HG02884 (cell line): ENCODE data around the gene ECM1.

ENCODE experiments used
- ATAC-seq: cut with Tn5 transposase; IDR thresholded peaks from one replicate; pipeline ENCODE4 v1.9.1; 2021; ENCODE audit warnings: mild to moderate bottlenecking, moderate library complexity; ENCODE audit not compliant: unreplicated experiment

Gene ECM1

DNA sequence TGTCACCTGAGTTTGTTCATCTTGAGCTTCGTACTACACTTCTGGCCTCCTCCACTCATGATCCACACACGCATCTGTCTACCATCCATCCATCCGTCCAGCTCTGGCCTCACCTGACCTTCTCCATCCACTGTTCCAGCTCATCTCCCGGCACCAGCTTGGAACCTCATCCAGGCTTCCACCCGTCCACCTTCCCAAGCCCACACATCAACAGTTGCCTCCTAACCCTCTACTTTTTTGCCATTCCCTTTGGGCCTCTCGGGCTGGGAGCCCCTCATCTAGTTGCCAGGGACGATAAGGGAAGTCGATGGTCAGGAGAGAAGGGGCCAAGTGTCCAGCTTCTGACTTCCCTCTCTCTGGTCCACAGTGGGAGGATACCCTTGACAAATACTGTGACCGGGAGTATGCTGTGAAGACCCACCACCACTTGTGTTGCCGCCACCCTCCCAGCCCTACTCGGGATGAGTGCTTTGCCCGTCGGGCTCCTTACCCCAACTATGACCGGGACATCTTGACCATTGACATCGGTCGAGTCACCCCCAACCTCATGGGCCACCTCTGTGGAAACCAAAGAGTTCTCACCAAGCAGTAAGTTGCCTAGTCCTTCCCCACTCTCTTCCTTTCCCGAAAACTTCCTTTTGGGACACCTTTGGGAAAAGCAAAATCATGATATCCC is 4.2 kb downstream of the ECM1 start:
- ATAC-seq, result no peak

DNA sequence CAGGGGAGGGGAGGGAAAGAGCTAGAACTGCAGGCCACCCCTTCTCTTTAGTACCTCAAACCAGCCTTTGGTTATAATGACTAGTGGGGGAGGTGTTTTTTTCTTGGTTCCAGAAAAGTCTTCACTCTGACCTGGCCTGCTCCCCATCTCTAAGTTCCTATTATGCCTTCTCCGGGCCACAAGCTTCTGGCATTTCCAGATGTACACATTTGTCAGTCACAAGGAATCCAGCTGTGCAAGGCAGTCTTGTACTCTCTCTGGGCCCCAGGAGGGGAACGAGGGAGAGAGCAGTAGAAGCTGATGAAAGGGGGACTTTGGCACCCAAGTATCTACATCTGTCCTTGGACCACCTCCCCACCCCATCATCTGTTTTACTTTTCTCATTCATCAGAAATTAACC is 4.9 kb downstream of the ECM1 start:
- ATAC-seq, result no peak

DNA sequence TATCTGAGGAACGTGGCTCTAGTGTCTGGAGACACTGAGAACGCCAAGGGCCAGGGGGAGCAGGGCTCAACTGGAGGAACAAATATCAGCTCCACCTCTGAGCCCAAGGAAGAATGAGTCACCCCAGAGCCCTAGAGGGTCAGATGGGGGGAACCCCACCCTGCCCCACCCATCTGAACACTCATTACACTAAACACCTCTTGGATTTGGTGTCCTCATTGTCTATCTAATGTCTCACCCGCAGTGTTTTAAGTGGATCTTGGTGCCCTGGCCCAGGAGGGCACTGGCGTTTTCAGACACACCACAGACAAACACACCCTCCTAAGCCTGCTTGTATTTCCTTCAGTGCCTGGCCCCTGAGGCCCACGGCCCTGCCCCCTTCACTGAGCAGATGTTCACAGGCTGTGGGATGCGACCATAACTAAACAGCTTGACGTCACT is 5.5 kb downstream of the ECM1 start:
- ATAC-seq, result no peak

DNA sequence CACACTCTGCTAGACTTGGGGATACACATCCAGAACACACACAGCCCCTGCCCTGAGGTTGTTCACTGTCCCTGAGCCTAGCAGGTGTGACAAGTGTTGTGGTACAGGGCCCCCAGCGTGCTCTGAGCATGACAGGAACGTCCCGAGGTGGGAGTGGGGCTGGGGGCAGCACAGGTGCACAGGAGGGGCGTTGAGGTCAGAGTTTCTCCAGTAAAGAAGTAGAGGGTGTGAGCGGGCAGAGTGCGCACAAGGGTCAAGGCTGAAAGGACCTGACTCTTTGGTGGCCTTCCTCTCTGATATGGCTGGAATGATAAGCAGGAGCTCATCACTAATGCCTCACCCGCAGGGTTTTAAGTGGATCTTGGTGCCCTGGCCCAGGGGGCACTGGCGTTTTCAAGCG is 6.4 kb downstream of the ECM1 start:
- ATAC-seq, result no peak

DNA sequence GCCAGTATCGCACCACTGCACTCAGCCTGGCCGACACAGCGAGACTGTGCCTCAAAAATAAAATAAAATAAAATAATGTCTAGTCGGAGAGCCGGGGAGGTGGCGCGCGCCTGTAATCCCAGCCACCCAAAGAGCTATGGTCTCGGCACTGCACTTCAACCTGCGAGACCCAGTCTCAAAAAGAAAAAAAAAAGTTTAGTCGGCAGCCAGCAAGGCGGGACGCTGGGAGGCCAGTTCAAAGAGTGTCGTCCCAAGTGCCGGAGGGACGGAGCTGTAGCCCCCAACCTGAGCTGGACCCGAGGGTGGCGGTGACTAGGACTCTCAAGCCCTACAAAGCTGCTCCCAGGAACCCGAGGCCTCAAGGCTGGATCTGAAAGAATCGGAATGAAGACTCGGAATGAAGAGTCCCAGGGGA is 7.0 kb downstream of the ECM1 start:
- no peak for ATAC-seq

DNA sequence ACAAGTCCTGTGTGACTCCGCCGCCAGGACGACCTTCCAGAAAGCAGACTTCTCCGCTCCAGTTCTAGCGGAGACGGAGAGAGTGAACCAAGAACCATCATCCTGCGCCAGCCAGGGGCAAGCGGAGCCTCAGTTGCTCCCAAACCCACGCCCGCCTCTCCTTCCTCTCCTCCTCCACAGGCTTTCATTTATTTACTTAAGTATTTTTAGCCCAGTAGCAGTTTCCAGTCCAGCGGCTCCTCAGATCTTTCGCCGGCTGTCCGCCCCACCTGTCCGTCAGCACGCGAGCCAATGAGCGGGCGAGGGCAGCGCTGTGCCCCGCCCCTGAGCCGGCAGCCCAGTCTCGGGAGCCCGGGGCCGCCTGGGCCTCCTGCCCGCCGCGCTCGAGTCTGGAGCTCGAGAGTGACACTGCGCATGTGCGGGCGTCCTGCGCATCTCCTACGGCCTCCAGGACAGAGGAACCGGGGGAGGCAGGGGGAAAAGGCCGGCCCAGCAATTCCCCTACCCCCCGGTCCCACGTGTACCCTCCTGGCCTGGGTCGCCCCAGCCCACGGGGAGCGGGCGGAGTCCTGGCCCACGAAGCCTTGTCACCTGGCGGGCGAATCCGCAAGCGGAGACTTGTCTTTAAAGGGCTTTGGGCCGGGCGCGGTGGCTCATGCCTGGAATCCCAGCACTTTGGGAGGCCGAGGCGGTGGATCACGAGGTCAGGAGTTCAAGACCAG is 7.6 kb downstream of the ECM1 start, which contains the start of gene FALEC:
Gene FALEC, plus strand, starts transcription at position 425 of the 722 bp plus-strand sequence.
- peak; percentile 97 for ATAC-seq

DNA sequence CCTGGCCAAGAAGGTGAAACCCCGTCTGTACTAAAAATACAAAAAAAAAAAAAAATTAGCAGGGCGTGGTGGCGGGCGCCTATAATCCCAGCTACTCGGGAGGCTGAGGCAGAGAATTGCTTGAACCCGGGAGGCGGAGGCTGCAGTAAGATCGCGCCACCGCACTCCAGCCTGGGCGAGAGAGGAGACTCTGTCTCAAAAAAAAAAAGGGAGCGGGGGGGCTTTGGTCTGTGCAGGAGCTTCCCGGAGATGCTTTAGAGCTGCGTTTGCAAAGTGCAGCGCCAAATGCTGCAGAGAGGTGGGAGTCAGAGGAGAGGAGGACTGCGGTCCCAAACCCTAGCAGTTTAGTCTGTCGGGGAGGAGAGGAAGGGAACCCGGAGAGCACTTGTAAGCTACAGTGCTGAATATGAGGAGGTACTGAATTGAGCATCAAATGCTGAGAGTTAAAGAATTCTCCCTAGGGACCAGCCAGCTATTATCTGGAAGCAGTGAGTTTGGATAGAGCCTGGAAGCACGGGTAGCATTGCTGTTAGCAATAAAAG is 8.2 kb downstream of the ECM1 start:
- ATAC-seq, result no peak

DNA sequence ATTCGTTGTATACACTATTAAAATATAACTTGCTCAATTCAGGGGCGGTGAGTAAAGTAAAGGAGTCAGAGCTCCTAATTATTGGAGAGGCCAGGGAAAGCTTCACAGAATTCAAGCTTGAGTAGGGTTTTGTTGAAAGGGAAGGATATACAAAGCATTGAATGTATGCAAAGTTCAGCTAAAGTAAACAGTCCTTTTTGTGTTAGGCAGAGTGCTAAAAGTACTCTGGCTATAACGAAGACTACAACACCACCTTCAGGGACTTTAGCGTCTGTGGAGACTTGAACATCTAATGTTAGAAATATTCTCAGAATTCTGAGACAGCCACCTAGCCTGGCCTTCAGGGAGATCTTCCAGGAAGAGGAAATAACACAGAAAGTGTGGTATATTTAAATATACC is 8.7 kb downstream of the ECM1 start:
- ATAC-seq, result no peak

DNA sequence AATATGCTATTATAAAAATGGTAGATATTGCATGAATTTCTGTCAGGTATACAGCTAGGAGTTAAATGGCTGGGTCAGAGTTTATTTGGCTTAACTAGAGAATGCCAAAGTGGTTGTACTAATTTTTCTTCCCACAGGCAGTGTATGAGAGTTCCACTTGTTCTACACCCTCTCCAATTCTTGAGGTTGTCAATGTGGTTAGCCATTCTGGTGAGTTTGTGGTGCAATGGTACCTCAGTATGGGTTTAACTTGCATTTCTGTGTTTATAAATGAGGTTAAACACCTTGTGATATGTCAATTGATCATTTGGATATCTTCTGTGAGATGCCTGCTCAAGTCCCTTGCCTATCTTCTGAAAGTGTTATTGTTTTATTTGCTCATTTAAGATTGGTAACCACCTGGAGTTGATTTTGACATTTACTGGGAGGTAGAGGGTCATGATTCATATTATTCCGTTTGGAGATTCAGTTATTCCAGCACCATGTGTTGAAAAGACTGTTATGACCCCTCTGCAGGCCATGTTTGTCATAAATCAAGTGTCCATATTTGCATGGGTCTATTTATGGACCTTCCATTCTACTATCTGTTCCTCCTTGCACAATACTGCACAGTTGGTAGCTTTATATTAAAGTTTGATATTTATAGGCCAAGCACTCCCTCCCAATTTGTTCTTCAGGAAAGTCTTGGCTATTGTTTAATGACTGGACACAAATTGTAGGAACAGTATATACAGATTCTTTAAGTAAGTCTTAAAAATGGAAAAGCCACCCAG is 13.5 kb downstream of the ECM1 start:
- ATAC-seq, result no peak

DNA sequence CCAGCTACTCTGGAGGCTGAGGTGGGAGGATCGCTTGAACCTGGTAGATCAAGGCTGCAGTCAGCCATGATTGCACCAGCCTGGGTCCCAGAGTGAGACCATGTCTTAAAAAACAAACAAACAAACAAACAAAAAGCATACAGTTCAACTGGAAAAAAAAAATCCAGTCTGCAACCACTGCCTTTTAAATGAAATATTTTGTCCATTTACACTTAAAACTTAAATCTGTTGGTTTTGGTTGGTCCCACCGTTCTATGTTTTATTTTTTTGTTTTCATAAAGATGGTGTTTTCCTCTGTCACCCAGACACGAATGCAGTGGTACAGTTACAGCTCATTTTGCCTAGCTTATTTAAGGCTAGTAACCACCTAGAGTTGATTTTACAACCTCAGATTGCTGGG is 17.4 kb downstream of the ECM1 start:
- ATAC-seq, result no peak

DNA sequence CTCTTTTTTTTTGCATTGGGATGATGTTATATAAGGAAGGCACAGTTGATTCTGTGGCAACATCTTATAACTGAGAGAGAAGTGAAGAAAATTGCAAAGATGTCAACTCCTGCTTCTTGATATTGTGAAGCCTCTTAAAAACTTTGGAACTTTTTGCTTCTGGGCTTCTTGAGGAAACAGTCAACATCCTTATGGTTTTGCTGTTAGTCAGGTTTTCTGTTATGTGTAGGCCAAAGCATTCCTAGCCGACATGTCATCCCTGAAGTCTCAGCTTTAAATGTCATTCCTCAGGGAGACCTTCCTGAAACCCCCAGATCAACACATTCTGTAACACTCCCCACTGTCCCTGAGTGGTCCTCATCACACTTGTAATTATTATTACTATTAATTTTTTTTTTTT is 20.3 kb downstream of the ECM1 start:
- no peak for ATAC-seq

DNA sequence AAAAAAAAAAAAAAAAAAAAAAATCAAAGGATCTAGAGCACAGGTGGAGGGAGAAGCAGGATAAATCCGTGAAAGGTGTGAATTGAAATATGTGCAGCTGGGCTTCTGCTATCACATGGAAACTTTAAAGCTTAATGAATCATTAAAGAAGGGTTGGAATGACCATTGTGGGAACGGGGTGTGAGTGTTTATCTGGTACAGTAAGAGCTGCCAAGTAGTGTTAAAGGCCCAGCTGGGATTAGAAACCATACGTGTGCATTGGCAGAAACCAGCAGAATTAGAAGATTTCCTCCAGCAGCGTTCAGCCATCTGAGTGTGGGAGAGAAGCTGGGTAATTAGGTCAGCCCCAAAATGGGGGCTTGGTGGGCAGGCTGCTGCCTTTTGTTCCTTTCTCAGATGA is 21.1 kb downstream of the ECM1 start:
- no peak for ATAC-seq

DNA sequence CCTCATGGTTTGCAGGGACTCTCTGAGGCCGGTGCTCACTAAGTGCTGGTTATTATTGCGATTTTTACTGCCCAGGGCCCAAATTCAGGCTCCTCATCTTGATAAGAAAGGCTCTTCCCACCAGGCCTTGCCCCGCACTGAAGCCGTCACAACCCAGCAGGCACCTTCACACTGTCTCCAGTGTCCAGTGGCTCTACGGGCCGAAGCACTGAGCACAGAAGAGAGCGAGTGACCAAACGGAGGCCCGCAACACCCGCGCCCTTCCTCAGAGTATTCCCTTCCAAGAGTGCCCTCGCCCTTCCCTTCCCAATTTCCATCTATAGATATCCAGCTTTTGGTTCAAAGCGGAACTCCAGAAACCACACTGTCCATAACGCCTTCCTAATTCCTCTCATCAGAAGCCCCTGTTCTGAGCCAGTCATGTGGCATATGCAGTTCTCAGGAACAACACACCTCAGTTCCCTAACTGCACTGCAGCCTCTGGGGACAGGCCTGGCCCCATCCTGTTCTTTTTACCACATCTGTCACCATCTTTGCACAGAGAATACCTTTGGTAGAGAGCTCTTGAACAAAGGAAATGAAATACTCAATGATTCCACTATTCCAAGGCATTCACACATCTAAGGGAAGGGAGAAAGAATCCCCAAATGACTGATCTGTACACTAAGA is 22.7 kb downstream of the ECM1 start:
- no peak for ATAC-seq

DNA sequence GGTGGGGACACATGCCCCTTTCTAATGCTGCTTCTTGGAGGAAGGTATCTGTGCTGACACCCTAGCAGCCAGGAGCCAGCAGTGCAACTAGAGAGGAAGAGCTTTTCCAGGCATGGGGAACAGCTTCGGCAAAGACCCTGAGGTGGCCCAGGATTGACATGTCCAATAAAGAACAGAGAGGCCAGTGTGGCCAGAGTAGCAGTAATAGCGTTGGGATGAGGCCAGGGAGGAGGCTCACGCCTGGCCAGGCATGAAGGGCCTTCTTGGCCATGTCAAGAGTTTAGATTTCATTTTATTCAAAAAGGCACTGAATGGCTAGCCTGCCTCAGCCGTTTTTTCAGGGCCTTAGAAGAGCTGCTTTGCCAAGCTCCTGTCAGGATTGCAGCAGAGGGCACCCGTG is 25.0 kb downstream of the ECM1 start:
- ATAC-seq, result no peak

DNA sequence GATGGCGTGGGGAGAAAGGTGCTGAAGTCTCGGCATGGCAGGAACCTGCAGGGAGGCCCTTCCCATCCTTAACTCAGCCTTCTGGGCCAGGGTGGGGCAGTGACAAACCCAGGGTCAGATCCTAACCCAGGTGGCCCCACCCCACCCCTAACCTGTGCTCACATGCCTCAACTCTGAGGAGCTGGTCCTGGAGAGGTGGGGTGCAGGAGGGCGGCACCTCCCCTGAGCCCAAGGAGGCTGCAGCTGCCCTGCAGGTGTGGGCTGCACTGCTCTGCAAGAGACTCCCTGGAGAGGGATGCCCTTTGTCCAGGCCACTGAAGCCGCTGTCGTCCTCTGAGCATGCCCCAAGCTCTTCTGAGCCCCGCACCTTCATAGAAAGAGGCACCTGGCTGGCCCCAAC is 26.1 kb downstream of the ECM1 start:
- ATAC-seq, result no peak

DNA sequence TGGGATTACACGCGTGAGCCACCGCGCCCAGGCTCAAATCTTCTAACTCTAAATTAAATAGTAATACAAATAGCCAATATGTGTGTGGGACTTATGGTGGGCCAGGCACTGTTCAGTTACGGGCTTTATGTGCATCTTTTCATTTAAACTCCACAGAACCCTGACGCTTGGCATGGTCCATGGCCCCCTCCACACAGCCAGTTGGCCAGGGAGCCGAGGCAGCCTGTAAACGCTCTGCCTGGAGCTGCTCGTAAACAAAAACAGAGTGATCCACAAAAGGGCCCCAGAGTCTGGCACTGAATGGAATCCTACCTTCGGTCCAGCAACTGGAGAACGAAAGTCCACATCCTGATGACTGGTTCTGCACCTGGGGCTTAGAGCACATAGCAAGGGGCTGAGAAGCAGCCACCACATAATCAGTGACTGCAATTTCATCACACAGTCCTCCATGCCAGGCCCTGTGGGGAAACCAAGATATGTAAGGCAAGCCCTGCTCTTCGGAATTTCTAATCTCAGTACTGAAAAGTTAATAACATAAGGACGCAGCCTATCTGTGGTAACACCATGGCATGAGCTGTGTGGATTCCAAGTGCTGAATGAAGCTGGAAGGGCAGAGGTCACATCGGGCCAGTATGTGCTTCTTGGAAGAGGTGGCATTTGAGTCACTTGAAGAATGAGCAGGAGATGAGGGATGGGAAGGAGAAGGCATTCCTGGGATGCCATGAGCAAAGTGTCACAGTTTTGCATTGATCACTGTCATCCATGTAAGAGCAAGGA is 27.8 kb downstream of the ECM1 start:
- ATAC-seq, result no peak

DNA sequence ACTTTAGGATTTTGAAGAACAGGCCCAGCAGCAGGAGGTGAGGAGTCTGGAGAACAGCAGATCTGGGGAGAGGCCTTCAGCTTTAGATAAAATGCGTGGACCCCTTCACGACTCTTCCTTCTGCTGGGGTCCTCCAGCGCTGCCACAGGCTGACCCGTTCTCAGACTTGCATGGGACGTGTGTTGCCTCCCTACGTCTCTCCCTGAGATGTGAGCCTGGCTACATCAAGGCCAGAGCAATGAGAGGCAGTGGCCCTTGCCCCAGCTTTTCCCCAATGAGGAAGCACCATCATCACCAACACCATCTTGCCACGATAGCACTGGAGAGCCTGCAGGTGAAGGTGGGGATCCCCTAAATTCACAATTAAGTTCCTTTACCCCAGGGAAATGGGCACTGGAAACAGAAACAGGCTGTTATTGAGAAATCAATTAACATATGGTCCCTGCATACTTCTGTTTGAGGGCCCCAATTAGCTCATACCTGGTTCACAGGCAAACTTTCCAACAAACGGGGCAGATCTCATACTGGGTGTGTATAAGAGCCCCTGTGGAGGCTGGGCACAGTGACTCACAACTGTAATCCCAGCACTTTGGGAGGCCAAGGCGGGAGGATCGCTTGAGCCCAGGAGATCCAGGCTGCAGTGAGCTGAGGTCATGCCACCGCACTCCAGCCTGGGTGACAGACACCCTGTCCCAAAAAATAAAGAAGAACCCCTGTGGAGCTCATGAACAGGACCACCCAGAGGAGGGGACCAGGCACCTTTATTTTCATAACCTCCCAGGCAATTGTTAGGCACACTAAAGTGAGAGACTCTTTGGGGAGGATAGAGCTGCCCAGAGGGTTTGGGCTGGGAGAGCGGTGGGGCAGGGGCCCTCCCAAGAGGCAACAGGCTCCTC is 29.2 kb downstream of the ECM1 start:
- ATAC-seq, result no peak

DNA sequence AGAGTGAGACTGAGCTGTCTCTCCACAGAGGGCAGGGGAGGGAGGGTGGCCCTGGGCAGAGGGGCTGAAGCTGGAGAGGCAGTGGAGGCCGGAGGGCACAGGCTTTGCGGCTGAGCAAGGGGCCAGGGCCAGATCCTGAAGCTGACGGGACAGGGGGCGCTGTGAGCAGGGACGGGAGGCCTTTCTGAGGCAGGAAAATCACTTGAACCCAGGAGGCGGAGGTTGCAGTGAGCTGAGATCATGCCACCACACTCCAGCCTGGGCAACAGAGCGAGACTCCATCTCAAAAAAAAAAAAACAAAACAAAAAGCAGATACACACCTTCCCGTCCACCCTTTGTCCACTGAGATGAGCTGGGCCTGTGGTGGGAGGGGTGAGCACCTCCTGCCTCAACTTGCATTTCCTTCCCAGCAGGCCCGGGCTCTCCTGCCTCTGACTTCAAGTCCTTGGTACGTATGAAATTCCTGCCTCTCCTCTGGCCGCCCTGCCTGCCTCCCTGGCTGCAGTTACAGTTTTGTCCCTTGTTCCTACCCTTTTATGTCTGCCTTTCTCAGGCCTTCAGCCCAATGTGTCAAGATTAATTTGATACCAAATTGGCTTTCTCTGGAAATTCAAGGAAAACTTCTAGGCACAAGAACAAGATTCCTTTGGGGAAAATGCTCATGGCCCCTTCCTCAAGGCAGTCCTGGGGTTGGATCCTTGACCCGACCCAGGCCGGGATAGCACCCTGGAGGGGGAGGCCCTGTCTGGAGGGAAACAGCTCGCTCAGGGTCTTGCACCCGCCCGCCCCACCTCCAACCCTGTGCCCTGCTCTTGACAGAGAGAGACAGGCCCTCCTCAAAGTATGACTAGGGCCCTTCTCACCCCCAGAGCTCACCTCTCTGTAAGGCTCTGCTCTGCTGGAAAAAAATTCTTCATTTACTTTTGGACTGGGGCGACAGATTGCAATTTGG is 30.1 kb downstream of the ECM1 start:
- no peak for ATAC-seq
